HCT116 (cell line): ENCODE measurements around the gene SLC18A2. TPM values are rescaled to one million over a fixed set of nuclear protein-coding genes. Genes with fewer than 3 reads are reported as not detected.
"Not testable (repeated sequence)": the region's sequence is repeated elsewhere in the genome, so short reads cannot be mapped to it uniquely, and the experiment has no call there.

Experiments used
- ATAC-seq: fragments of 200-7000 bp; cut with Tn5 transposase; 2 replicates; pipeline ENCODE4 v1.9.1; 2020; ENCODE audit warnings: mild to moderate bottlenecking, moderate library complexity
- BruUV-seq: library from RNA; stranded (reverse); fragments of 400-500 nt; replicated peaks from 2 replicates; lab custom pipeline; 2021; lab: Mats Ljungman, UMichigan
- CTCF ChIA-PET: fragments of 300-600 bp; sonication (Branson Sonifier 250); formaldehyde crosslinking; loops from one replicate; lab custom pipeline; 2021; ENCODE audit warnings: antibody characterized with exemption; lab: Charles Lee
- POLR2A ChIA-PET: fragments of 300-600, 350-600 bp; sonication (Branson Sonifier 250); formaldehyde crosslinking; loops from one replicate; lab custom pipeline; 2021; ENCODE audit warnings: antibody characterized with exemption; lab: Charles Lee
- RAD21 ChIA-PET, 2 experiments: fragments of 300-600 bp; sonication (Branson Sonifier 250); formaldehyde crosslinking; loops; one replicate each; lab custom pipeline; 2023; ENCODE audit warnings: low total read pairs in 2 of 2; ENCODE audit not compliant: uncharacterized antibody in 2 of 2, unreplicated experiment in 2 of 2, low non-redundant PET in 1 of 2; lab: Charles Lee
- DNase-seq: peaks from one replicate; pipeline ENCODE4 v3.0.0-alpha.2; 2010; ENCODE audit warnings: low read depth, low spot score
- H2AFZ ChIP-seq: fragments of 200-600 bp; shearing (Covaris generic), sonication (generic); 2 replicates; pipeline ENCODE4 v1.6.1; 2017; ENCODE audit warnings: low read depth, mixed run types, mixed read lengths, antibody characterized with exemption, low read length; ENCODE audit not compliant: poor library complexity, severe bottlenecking
- H3K27ac ChIP-seq: 2 replicates; pipeline ENCODE4 v1.5.1; 2012; ENCODE audit warnings: low read depth, low read length
- H3K27me3 ChIP-seq: fragments of 200-600 bp; sonication (generic); 2 replicates; pipeline ENCODE4 v1.6.1; 2016; ENCODE audit warnings: mixed run types, low read length, mixed read lengths; ENCODE audit not compliant: insufficient read depth
- H3K36me3 ChIP-seq, 2 experiments: fragments of 200-500 bp in 1 of 2; fragments of 200-600 bp in 1 of 2; sonication (Bioruptor generic) in 1 of 2; sonication (generic) in 1 of 2; 2 replicates each; pipeline versions ENCODE4 v1.5.1 to v1.6.1; 2014 to 2016; ENCODE audit warnings: low read length in 2 of 2, inconsistent platforms in 1 of 2, mixed read lengths in 1 of 2, mixed run types in 1 of 2; ENCODE audit not compliant: insufficient read depth in 2 of 2, control insufficient read depth in 1 of 2
- H3K4me1 ChIP-seq, 2 experiments: fragments of 200-600 bp in 1 of 2; sonication (generic) in 1 of 2; 2 replicates each; pipeline versions ENCODE4 v1.5.1 to v1.6.1; 2012 to 2017; ENCODE audit warnings: low read length in 2 of 2, inconsistent platforms in 1 of 2, mild to moderate bottlenecking in 1 of 2, mixed read lengths in 1 of 2, mixed run types in 1 of 2, moderate library complexity in 1 of 2; ENCODE audit not compliant: insufficient read depth in 2 of 2, control insufficient read depth in 1 of 2
- H3K4me2 ChIP-seq: fragments of 200-600 bp; sonication (generic); 2 replicates; pipeline ENCODE4 v1.6.1; 2017; ENCODE audit warnings: mixed run types, low read length, mixed read lengths
- H3K4me3 ChIP-seq, 2 experiments: fragments of 200-600 bp in 1 of 2; sonication (generic) in 1 of 2; replicated peaks in 1 of 2; 2 replicates each; pipeline ENCODE4 v1.5.1; 2011 to 2016; ENCODE audit warnings: low read length in 2 of 2, control low read depth in 1 of 2, low read depth in 1 of 2, mild to moderate bottlenecking in 1 of 2, mixed read lengths in 1 of 2, mixed run types in 1 of 2
- H3K79me2 ChIP-seq: fragments of 200-600 bp; sonication (generic); 2 replicates; pipeline ENCODE4 v1.6.1; 2017; ENCODE audit warnings: mild to moderate bottlenecking, mixed run types, low read length, moderate library complexity, mixed read lengths; ENCODE audit not compliant: insufficient read depth
- H3K9ac ChIP-seq: fragments of 200-600 bp; sonication (generic); 2 replicates; pipeline ENCODE4 v1.6.1; 2016; ENCODE audit warnings: low read length, mixed read lengths
- H3K9me2 ChIP-seq: fragments of 200-600 bp; sonication (generic), shearing (Covaris generic); 2 replicates; pipeline ENCODE4 v1.6.1; 2017; ENCODE audit warnings: mixed run types, mild to moderate bottlenecking, moderate library complexity; ENCODE audit not compliant: insufficient read depth
- H3K9me3 ChIP-seq, 2 experiments: fragments of 200-500 bp in 1 of 2; fragments of 200-600 bp in 1 of 2; sonication (Bioruptor generic) in 1 of 2; sonication (generic) in 1 of 2; 2 replicates each; pipeline ENCODE4 v1.6.1; 2014 to 2017; ENCODE audit warnings: low read length in 2 of 2, mixed read lengths in 2 of 2, inconsistent platforms in 1 of 2, low read depth in 1 of 2, mild to moderate bottlenecking in 1 of 2, mixed run types in 1 of 2, moderate library complexity in 1 of 2; ENCODE audit not compliant: control insufficient read depth in 1 of 2, insufficient read depth in 1 of 2
- H4K20me1 ChIP-seq: fragments of 200-600 bp; sonication (generic), shearing (Covaris generic); 2 replicates; pipeline ENCODE4 v1.6.1; 2017; ENCODE audit warnings: mixed run types, mild to moderate bottlenecking, moderate library complexity; ENCODE audit not compliant: insufficient read depth
- ATF3 ChIP-seq: IDR thresholded peaks from 2 replicates; pipeline ENCODE4 v1.6.1; 2012
- EZH2 ChIP-seq: fragments of 200-600 bp; sonication (generic); IDR thresholded peaks from 2 replicates; pipeline ENCODE4 v1.6.1; 2017; ENCODE audit warnings: antibody characterized with exemption, mixed run types
- POLR2A ChIP-seq: IDR thresholded peaks from 2 replicates; pipeline ENCODE4 v1.7.0; 2011; ENCODE audit warnings: borderline replicate concordance; ENCODE audit not compliant: insufficient read depth, insufficient read length; ENCODE audit errors: extremely low read depth
- REST ChIP-seq: IDR thresholded peaks from 2 replicates; pipeline ENCODE4 v1.6.1; 2012; ENCODE audit warnings: low read depth
- intact Hi-C: fragments of 100-400 bp; cut with micrococcal nuclease; formaldehyde crosslinking; loops from 2 replicates; pipeline ENCODE4 v1.10.0; 2022
- total RNA-seq: library from RNA; stranded (reverse); gene quantifications from one replicate; pipeline ENCODE4 v1.2.1, GENCODE V29; 2021; ENCODE audit not compliant: unreplicated experiment

The SLC18A2 gene
- total RNA-seq, 1 experiment from 2014 or later: not detected

GRCh38 chr10:117290872-117291271 lies 50.0 kb downstream of the SLC18A2 start:
- CTCF ChIA-PET, H3K4me3 ChIP-seq, RAD21 ChIA-PET, H3K4me1 ChIP-seq, H3K27me3 ChIP-seq, intact Hi-C loops, H2AFZ ChIP-seq, H3K9me3 ChIP-seq, H3K9me2 ChIP-seq, ATAC-seq, DNase-seq, BruUV-seq, H3K9ac ChIP-seq, POLR2A ChIA-PET, H3K27ac ChIP-seq, H3K4me2 ChIP-seq: not testable (repeated sequence)
- H3K36me3 ChIP-seq: peaks cover 11 to 12% of the 10 kb centered on the region in 2 experiments; a peak in 3 of 4 replicates
- peaks cover 16% of the 10 kb centered on the region; the same call in 1 of the 2 replicates for H4K20me1 ChIP-seq
- peaks cover 40% of the 10 kb centered on the region for H3K79me2 ChIP-seq

GRCh38 chr10:117294039-117294645 lies 53.2 kb downstream of the SLC18A2 start:
- no peak overlapping the region for H3K27ac ChIP-seq
- no peak overlapping the region for H3K4me2 ChIP-seq
- no peak overlapping the region for H3K4me3 ChIP-seq
- H3K9me3 ChIP-seq: no peaks in the 10 kb centered on the region
- H3K79me2 ChIP-seq: peaks cover 59% of the 10 kb centered on the region
- H3K9me2 ChIP-seq: no peaks in the 10 kb centered on the region
- no TSS peak for BruUV-seq
- intact Hi-C loops: no loop called here
- ChIA-PET CTCF (interaction anchor here (1.4 kb wide), 1 partner anchor 29 kb away, joined by 3 read pairs; no protein-coding TSS in a partner anchor), POLR2A (no interaction called here), RAD21 (no interaction called here)
- H3K9ac ChIP-seq: no peak overlapping the region
- peaks cover 6 to 9% of the 10 kb centered on the region in 2 experiments; a peak in 2 of 4 replicates for H3K36me3 ChIP-seq
- ATAC-seq (no peak), DNase-seq (no peak)
- H3K4me1 ChIP-seq: no peaks in the 10 kb centered on the region
- TF ChIP-seq ATF3: no peak
- no peak for TF ChIP-seq POLR2A
- no peak for TF ChIP-seq REST
- TF ChIP-seq EZH2: no peak
- no peaks in the 10 kb centered on the region for H3K27me3 ChIP-seq
- no peak overlapping the region for H2AFZ ChIP-seq
- peaks cover 23% of the 10 kb centered on the region; the same call in 1 of the 2 replicates for H4K20me1 ChIP-seq
